GM12872 (cell line): ENCODE results near the gene TSPYL2.

Experiments
- CTCF ChIP-seq: IDR thresholded peaks from 3 replicates; pipeline ENCODE4 v1.5.1; 2011; ENCODE audit warnings: low read depth, mild to moderate bottlenecking, low read length, moderate library complexity; ENCODE audit not compliant: insufficient read depth

Gene TSPYL2

GRCh38 chrX:53050841-53051240 lies 31.3 kb upstream of the TSPYL2 start:
- TF ChIP-seq CTCF, result no peak

- TF ChIP-seq CTCF, result no peak
Observed at GRCh38 chrX:53055244-53055849, 26.8 kb upstream of the TSPYL2 start.

GRCh38 chrX:53056292-53056691 lies 25.9 kb upstream of the TSPYL2 start:
- no peak for TF ChIP-seq CTCF

- TF ChIP-seq CTCF, result no peak
Observed at GRCh38 chrX:53065104-53065503, 17.1 kb upstream of the TSPYL2 start.

- TF ChIP-seq CTCF, result no peak
Observed at GRCh38 chrX:53071064-53071463, 11.1 kb upstream of the TSPYL2 start.

- peak; percentile 59 for TF ChIP-seq CTCF
Observed at GRCh38 chrX:53071604-53072417, 10.4 kb upstream of the TSPYL2 start.

- no peak for TF ChIP-seq CTCF
Observed at GRCh38 chrX:53072418-53073114, 9.6 kb upstream of the TSPYL2 start.
